ENCODE results near the gene OR4S1. TPM values are rescaled to one million over a fixed set of nuclear protein-coding genes. Genes with fewer than 3 reads are reported as not detected.

OR4S1 gene, protein sequence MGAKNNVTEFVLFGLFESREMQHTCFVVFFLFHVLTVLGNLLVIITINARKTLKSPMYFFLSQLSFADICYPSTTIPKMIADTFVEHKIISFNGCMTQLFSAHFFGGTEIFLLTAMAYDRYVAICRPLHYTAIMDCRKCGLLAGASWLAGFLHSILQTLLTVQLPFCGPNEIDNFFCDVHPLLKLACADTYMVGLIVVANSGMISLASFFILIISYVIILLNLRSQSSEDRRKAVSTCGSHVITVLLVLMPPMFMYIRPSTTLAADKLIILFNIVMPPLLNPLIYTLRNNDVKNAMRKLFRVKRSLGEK
- total RNA-seq (2022; extraction: Qiagen RNA extraction) = not detected in 5 replicates

DNA sequence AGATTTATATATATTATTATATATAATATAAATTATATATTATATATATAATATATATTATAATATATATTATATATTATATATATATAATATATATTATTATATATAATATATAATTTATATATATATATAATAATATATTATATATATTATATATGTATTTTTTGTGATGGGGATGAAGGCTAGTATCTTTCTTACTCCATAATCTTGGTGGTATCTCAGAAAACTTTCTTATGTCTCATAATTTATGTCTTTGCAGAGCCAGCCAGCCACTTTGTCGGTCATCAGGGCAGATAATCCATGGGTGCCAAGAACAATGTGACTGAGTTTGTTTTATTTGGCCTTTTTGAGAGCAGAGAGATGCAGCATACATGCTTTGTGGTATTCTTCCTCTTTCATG is at the start of gene OR4S1:
Gene OR4S1 (plus strand): TSS at position 301 of the 400 bp plus-strand sequence. CDS start 0 bp downstream, at position 301.

GRCh38 chr11:48263423-48263911 is 42.6 kb upstream of the OR4S1 start, which contains the start of gene OR4X1:
Gene OR4X1, plus strand, starts transcription at chr11:48263861. Its CDS starts 0 bp downstream, at chr11:48263861.

GRCh38 chr11:48324620-48325019 is 18.6 kb downstream of the OR4S1 start, which contains the start of gene OR4C3:
Gene OR4C3, plus strand, starts transcription at chr11:48324920. Its CDS starts 102 bp downstream, at chr11:48325022.

Other genes starting within 250 kb of the OR4S1 start
- not detected in 5 replicates for gene OR4B1, start 89.4 kb upstream of the OR4S1 start, total RNA-seq (2022; extraction: Qiagen RNA extraction)
- not detected in 5 replicates for gene OR4X2, start 61.1 kb upstream of the OR4S1 start, total RNA-seq (2022; extraction: Qiagen RNA extraction)
- not detected in 5 replicates for gene OR4X1, start 42.4 kb upstream of the OR4S1 start, total RNA-seq (2022; extraction: Qiagen RNA extraction)
- gene OR4C3, start 18.7 kb downstream of the OR4S1 start, total RNA-seq (2022; extraction: Qiagen RNA extraction) = not detected in 5 replicates
- not detected in 5 replicates for gene OR4C5, start 60.2 kb downstream of the OR4S1 start, total RNA-seq (2022; extraction: Qiagen RNA extraction)
- gene OR4A47, start 182.6 kb downstream of the OR4S1 start, total RNA-seq (2022; extraction: Qiagen RNA extraction) = not detected in 5 replicates